GM12865 (cell line): ENCODE data around the gene FNDC5.

ENCODE experiments used
- DNase-seq: peaks from one replicate; pipeline ENCODE4 v3.0.0; 2010; ENCODE audit warnings: low read depth
- H3K4me3 ChIP-seq: 2 replicates; pipeline ENCODE4 v1.5.1; 2011; ENCODE audit warnings: mild to moderate bottlenecking, low read depth, low read length, control low read depth
- TF ChIP-seq, protein P1 (sequence below): IDR thresholded peaks from 2 replicates; pipeline ENCODE4 v1.5.1; 2011; ENCODE audit warnings: low read length, control low read depth, low read depth, inconsistent platforms; ENCODE audit not compliant: insufficient read depth; ENCODE audit errors: missing control alignments

FNDC5 gene

GRCh38 chr1:32855861-32856617 lies 14.7 kb downstream of the FNDC5 start:
- DNase-seq, result no peak
- TF ChIP-seq, protein P1, sequence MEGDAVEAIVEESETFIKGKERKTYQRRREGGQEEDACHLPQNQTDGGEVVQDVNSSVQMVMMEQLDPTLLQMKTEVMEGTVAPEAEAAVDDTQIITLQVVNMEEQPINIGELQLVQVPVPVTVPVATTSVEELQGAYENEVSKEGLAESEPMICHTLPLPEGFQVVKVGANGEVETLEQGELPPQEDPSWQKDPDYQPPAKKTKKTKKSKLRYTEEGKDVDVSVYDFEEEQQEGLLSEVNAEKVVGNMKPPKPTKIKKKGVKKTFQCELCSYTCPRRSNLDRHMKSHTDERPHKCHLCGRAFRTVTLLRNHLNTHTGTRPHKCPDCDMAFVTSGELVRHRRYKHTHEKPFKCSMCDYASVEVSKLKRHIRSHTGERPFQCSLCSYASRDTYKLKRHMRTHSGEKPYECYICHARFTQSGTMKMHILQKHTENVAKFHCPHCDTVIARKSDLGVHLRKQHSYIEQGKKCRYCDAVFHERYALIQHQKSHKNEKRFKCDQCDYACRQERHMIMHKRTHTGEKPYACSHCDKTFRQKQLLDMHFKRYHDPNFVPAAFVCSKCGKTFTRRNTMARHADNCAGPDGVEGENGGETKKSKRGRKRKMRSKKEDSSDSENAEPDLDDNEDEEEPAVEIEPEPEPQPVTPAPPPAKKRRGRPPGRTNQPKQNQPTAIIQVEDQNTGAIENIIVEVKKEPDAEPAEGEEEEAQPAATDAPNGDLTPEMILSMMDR, result no peak

GRCh38 chr1:32848354-32849063 lies 22.2 kb downstream of the FNDC5 start:
- peak; percentile 24 for DNase-seq
- TF ChIP-seq, protein P1, result no peak
- no peak overlapping the region for H3K4me3 ChIP-seq

More at GRCh38 chr1:32855861-32856617, 14.7 kb downstream of the FNDC5 start:
- H3K4me3 ChIP-seq, result no peak overlapping the region

DNA sequence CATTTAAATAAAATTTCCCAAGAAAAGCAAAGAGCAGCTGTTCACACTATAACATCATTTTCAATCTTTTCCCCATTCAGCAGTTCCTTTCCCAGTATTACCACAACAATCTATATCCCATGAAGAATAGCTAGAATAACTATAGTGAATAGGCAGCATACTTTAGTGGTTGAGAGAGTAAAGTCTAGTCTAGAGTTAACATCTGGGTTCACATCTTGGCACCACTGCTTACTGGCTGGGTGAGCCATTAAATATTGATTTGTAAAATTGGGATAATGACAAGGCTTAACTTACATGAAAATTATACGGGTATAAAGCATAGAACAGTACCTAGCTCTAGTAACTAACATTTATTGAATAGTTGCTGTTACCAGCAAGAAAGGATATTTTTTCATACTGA lies 38.8 kb downstream of the FNDC5 start:
- TF ChIP-seq, protein P1, result no peak
- no peak overlapping the region for H3K4me3 ChIP-seq
- DNase-seq, result no peak

GRCh38 chr1:32830092-32830852 lies 40.4 kb downstream of the FNDC5 start:
- no peak for DNase-seq
- TF ChIP-seq, protein P1, result no peak
- H3K4me3 ChIP-seq, result no peak overlapping the region

DNA sequence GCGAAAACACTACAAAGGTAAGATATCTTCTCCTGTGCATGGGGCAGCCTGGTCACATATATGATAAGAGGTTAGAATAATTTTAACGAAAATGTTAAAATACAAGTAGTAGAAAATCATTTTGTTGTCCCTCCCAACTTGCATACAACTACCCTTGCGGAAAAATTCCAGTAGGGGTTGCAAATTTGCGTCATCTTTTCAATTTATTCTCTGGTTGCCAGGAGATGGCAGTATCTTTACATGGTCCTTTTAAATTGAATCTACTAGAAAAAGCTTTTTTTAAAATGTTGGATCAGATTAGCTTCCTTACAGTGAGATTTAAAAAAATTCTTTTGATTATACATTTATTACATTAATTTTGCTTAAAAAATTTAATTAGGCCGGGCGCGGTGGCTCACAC lies 42.4 kb downstream of the FNDC5 start:
- TF ChIP-seq, protein P1, result no peak
- H3K4me3 ChIP-seq, result no peak overlapping the region
- no peak for DNase-seq

GRCh38 chr1:32825181-32825580 lies 45.5 kb downstream of the FNDC5 start:
- no peak overlapping the region for H3K4me3 ChIP-seq
- TF ChIP-seq, protein P1, result no peak
- DNase-seq, result no peak
